Measurements from ENCODE around the gene PSMG1.
"Not testable (repeated sequence)": the region's sequence is repeated elsewhere in the genome, so short reads cannot be mapped to it uniquely, and the experiment has no call there.

The PSMG1 gene

GRCh38 chr21:39173716-39174680 is 9.3 kb downstream of the PSMG1 start:
- H3K4me3 ChIP-seq (ENCODE audit: low read depth, low read length) = no peak overlapping the region
- no peak for DNase-seq (ENCODE audit: low read depth)
- no peak for TF ChIP-seq CTCF (conservative IDR thresholded peaks at IDR 0.05; ENCODE audit: low read depth, low read length)

GRCh38 chr21:39169906-39170305 is 13.3 kb downstream of the PSMG1 start:
- no peak for DNase-seq (ENCODE audit: low read depth)
- no peak for TF ChIP-seq CTCF (conservative IDR thresholded peaks at IDR 0.05; ENCODE audit: low read depth, low read length)
- H3K4me3 ChIP-seq (ENCODE audit: low read depth, low read length) = no peak overlapping the region

GRCh38 chr21:39168800-39169199 is 14.5 kb downstream of the PSMG1 start:
- DNase-seq (ENCODE audit: low read depth) = no peak
- no peak for TF ChIP-seq CTCF (conservative IDR thresholded peaks at IDR 0.05; ENCODE audit: low read depth, low read length)
- no peak overlapping the region for H3K4me3 ChIP-seq (ENCODE audit: low read depth, low read length)

GRCh38 chr21:39164523-39164922 is 18.7 kb downstream of the PSMG1 start:
- no peak for TF ChIP-seq CTCF (conservative IDR thresholded peaks at IDR 0.05; ENCODE audit: low read depth, low read length)
- DNase-seq (ENCODE audit: low read depth) = no peak
- no peak overlapping the region for H3K4me3 ChIP-seq (ENCODE audit: low read depth, low read length)

GRCh38 chr21:39161064-39161463 is 22.2 kb downstream of the PSMG1 start:
- no peak overlapping the region for H3K4me3 ChIP-seq (ENCODE audit: low read depth, low read length)
- no peak for DNase-seq (ENCODE audit: low read depth)
- TF ChIP-seq CTCF (conservative IDR thresholded peaks at IDR 0.05; ENCODE audit: low read depth, low read length) = no peak

- peak; percentile 66 for DNase-seq (ENCODE audit: low read depth)
- TF ChIP-seq CTCF (conservative IDR thresholded peaks at IDR 0.05; ENCODE audit: low read depth, low read length) = no peak
- H3K4me3 ChIP-seq (ENCODE audit: low read depth, low read length) = no peak overlapping the region
These were observed 23.7 kb downstream of the PSMG1 start for GRCh38 chr21:39159342-39160063.

GRCh38 chr21:39157241-39157640 is 26.0 kb downstream of the PSMG1 start:
- DNase-seq (ENCODE audit: low read depth); H3K4me3 ChIP-seq (ENCODE audit: low read depth, low read length): not testable (repeated sequence)

All from choroid plexus epithelial cell (primary cell).